H9 (cell line): ENCODE measurements around the gene SURF4. TPM values are rescaled to one million over a fixed set of nuclear protein-coding genes. Genes with fewer than 3 reads are reported as not detected.
A peak's percentile ranks its signal among the peaks of the same experiment; 100 is the strongest.

Experiments
- DNase-seq: peaks from one replicate; pipeline ENCODE4 v3.0.0-alpha.2; 2017
- H2AFZ ChIP-seq: one replicate; pipeline ENCODE4 v1.6.1; 2013; ENCODE audit warnings: mild to moderate bottlenecking, low read length, control low read depth, moderate library complexity
- H2AK5ac ChIP-seq: 2 replicates; pipeline ENCODE4 v1.6.1; 2013; ENCODE audit warnings: low read length, control low read depth, mixed read lengths; ENCODE audit not compliant: insufficient read length
- H2BK120ac ChIP-seq: one replicate; pipeline ENCODE4 v1.6.1; 2013; ENCODE audit warnings: low read depth, mild to moderate bottlenecking, low read length, control low read depth, inconsistent platforms; ENCODE audit not compliant: poor library complexity, severe bottlenecking
- H2BK12ac ChIP-seq: 2 replicates; pipeline ENCODE4 v1.6.1; 2013; ENCODE audit warnings: low read length, control low read depth, mixed read lengths, low read depth; ENCODE audit not compliant: insufficient read length
- H2BK15ac ChIP-seq: 2 replicates; pipeline ENCODE4 v1.6.1; 2013; ENCODE audit warnings: low read depth, low read length, control low read depth
- H2BK20ac ChIP-seq: one replicate; pipeline ENCODE4 v1.6.1; 2013; ENCODE audit warnings: low read depth, mild to moderate bottlenecking, low read length, control low read depth, inconsistent platforms; ENCODE audit not compliant: poor library complexity, severe bottlenecking
- H2BK5ac ChIP-seq: 2 replicates; pipeline ENCODE4 v1.6.1; 2013; ENCODE audit warnings: low read length, control low read depth, mixed read lengths; ENCODE audit not compliant: insufficient read length
- H3K14ac ChIP-seq: 2 replicates; pipeline ENCODE4 v1.6.1; 2013; ENCODE audit warnings: low read length, control low read depth; ENCODE audit not compliant: insufficient read depth
- H3K18ac ChIP-seq: 2 replicates; pipeline ENCODE4 v1.6.1; 2013; ENCODE audit warnings: low read depth, mild to moderate bottlenecking, mixed read lengths, low read length, control low read depth; ENCODE audit not compliant: insufficient read length
- H3K23ac ChIP-seq: 2 replicates; pipeline ENCODE4 v1.6.1; 2013; ENCODE audit warnings: low read length, control low read depth, mixed read lengths, low read depth; ENCODE audit not compliant: insufficient read length
- H3K23me2 ChIP-seq: 2 replicates; pipeline ENCODE4 v1.6.1; 2013; ENCODE audit warnings: low read depth, mild to moderate bottlenecking, mixed read lengths, low read length, control low read depth; ENCODE audit not compliant: insufficient read length, poor library complexity, severe bottlenecking
- H3K27ac ChIP-seq: 2 replicates; pipeline ENCODE4 v1.5.1; 2013; ENCODE audit warnings: low read length, control low read depth, mixed read lengths, low read depth; ENCODE audit not compliant: insufficient read length
- H3K27me3 ChIP-seq: 2 replicates; pipeline ENCODE4 v1.6.1; 2013; ENCODE audit warnings: low read length, control low read depth, inconsistent platforms; ENCODE audit not compliant: insufficient read depth
- H3K4ac ChIP-seq: 2 replicates; pipeline ENCODE4 v1.6.1; 2013; ENCODE audit warnings: low read depth, mild to moderate bottlenecking, control low read depth, inconsistent platforms, low read length, moderate library complexity
- H3K4me1 ChIP-seq: 2 replicates; pipeline ENCODE4 v1.6.1; 2013; ENCODE audit warnings: low read length, control low read depth, inconsistent platforms; ENCODE audit not compliant: insufficient read depth
- H3K4me2 ChIP-seq: 2 replicates; pipeline ENCODE4 v1.6.1; 2013; ENCODE audit warnings: low read length, control low read depth, mixed read lengths; ENCODE audit not compliant: insufficient read length, insufficient read depth
- H3K56ac ChIP-seq: 2 replicates; pipeline ENCODE4 v1.6.1; 2013; ENCODE audit warnings: low read depth, mild to moderate bottlenecking, mixed read lengths, low read length, control low read depth; ENCODE audit not compliant: insufficient read length
- H3K79me1 ChIP-seq: 2 replicates; pipeline ENCODE4 v1.6.1; 2013; ENCODE audit warnings: low read depth, mild to moderate bottlenecking, moderate library complexity, low read length, control low read depth, inconsistent platforms; ENCODE audit not compliant: insufficient read depth, poor library complexity, severe bottlenecking
- H3K79me2 ChIP-seq: 2 replicates; pipeline ENCODE4 v1.6.1; 2013; ENCODE audit warnings: low read length, control low read depth, inconsistent platforms; ENCODE audit not compliant: insufficient read depth
- H3K9ac ChIP-seq: 2 replicates; pipeline ENCODE4 v1.6.1; 2013; ENCODE audit warnings: low read length, control low read depth, mixed read lengths; ENCODE audit not compliant: insufficient read length; ENCODE audit errors: extremely low read depth
- H3K9me3 ChIP-seq: one replicate; pipeline ENCODE4 v1.6.1; 2013; ENCODE audit warnings: low read depth, low read length, inconsistent platforms; ENCODE audit not compliant: control insufficient read depth
- H3T11ph ChIP-seq: one replicate; pipeline ENCODE4 v1.6.1; 2013; ENCODE audit warnings: mild to moderate bottlenecking, low read length, control low read depth, inconsistent platforms
- H4K20me1 ChIP-seq: one replicate; pipeline ENCODE4 v1.6.1; 2013; ENCODE audit not compliant: control insufficient read depth, insufficient read length, insufficient read depth
- H4K5ac ChIP-seq: 2 replicates; pipeline ENCODE4 v1.6.1; 2013; ENCODE audit warnings: low read depth, mild to moderate bottlenecking, mixed read lengths, low read length, control low read depth; ENCODE audit not compliant: insufficient read length
- H4K8ac ChIP-seq: replicated peaks from 2 replicates; pipeline ENCODE4 v1.6.1; 2013; ENCODE audit warnings: low read length, control low read depth, mixed read lengths, low read depth; ENCODE audit not compliant: insufficient read length
- H4K91ac ChIP-seq: 2 replicates; pipeline ENCODE4 v1.6.1; 2013; ENCODE audit warnings: low read depth, mild to moderate bottlenecking, moderate library complexity, mixed read lengths, low read length, control low read depth; ENCODE audit not compliant: insufficient read length
- H3K27ac Mint-ChIP-seq, 3 experiments: 2 replicates in 2 of 3; 3 replicates in 1 of 3; pipeline ENCODE4 v1.8.0; 2020 to 2021; ENCODE audit warnings: mixed read lengths in 3 of 3, mild to moderate bottlenecking in 1 of 3, moderate library complexity in 1 of 3
- H3K27me3 Mint-ChIP-seq: 2 replicates; pipeline ENCODE4 v1.8.0; 2021; ENCODE audit warnings: low read depth, mild to moderate bottlenecking, moderate library complexity, mixed read lengths
- H3K36me3 Mint-ChIP-seq, 3 experiments: 2 replicates in 2 of 3; 3 replicates in 1 of 3; pipeline ENCODE4 v1.8.0; 2020 to 2021; ENCODE audit warnings: low read depth in 3 of 3, mixed read lengths in 3 of 3; ENCODE audit not compliant: insufficient read depth in 1 of 3
- H3K4me1 Mint-ChIP-seq, 2 experiments: 2 replicates each; pipeline ENCODE4 v1.8.0; 2020; ENCODE audit warnings: mixed read lengths in 2 of 2
- H3K4me3 Mint-ChIP-seq, 2 experiments: 2 replicates in 1 of 2; 3 replicates in 1 of 2; pipeline ENCODE4 v1.8.0; 2020 to 2021; ENCODE audit warnings: mild to moderate bottlenecking in 2 of 2, mixed read lengths in 2 of 2, moderate library complexity in 1 of 2
- H3K9me3 Mint-ChIP-seq, 2 experiments: 2 replicates in 1 of 2; 3 replicates in 1 of 2; pipeline ENCODE4 v1.8.0; 2020; ENCODE audit warnings: mild to moderate bottlenecking in 2 of 2, mixed read lengths in 2 of 2, moderate library complexity in 1 of 2
- CTCF ChIP-seq: fragments of 200-600 bp; sonication (generic); conservative IDR thresholded peaks from 3 replicates; pipeline ENCODE4 v1.8.0; 2021; ENCODE audit warnings: antibody characterized with exemption, mild to moderate bottlenecking
- WGBS: extraction: QIAGEN DNeasy Blood & Tissue Kit; methylation state at CpG from one replicate; pipeline ENCODE4 v1.1.7; 2013; ENCODE audit warnings: missing lambda C conversion rate, low lambda C conversion rate, mixed read lengths; ENCODE audit not compliant: insufficient read length; ENCODE audit errors: extremely low coverage; 5-methylcytosine and 5-hydroxymethylcytosine counted together
- total RNA-seq: library from RNA; stranded (reverse); gene quantifications from 2 replicates; pipeline ENCODE4 v1.2.1, GENCODE V29; 2021

SURF4 gene
- total RNA-seq, 1 experiment from 2014 or later = 146 TPM

GRCh38 chr9:133404454-133405002 is 28.7 kb upstream of the SURF4 start:
- H3K4me2 ChIP-seq = no peak overlapping the region
- no peak overlapping the region for H3K4me3 Mint-ChIP-seq
- H3K27ac ChIP-seq = no peak overlapping the region
- H3K9me3 Mint-ChIP-seq = no peaks in the 10 kb centered on the region
- peaks cover 25 to 50% (median 44%) of the 10 kb centered on the region in 3 experiments; a peak in 6 of 7 replicates for H3K36me3 Mint-ChIP-seq
- peak overlapping the region in 1 of 3 experiments; percentile 31; a peak in 1 of 7 replicates for H3K27ac Mint-ChIP-seq
- no peak overlapping the region for H2AK5ac ChIP-seq
- H2BK15ac ChIP-seq = no peak overlapping the region
- H3K79me1 ChIP-seq = no peaks in the 10 kb centered on the region
- no peak overlapping the region for H3K9ac ChIP-seq
- H3K23me2 ChIP-seq = no peaks in the 10 kb centered on the region
- H3K4ac ChIP-seq = no peak overlapping the region
- TF ChIP-seq CTCF = no peak
- no peak overlapping the region for H2BK20ac ChIP-seq
- no peak overlapping the region for H3K18ac ChIP-seq
- no peak overlapping the region for H4K5ac ChIP-seq
- no CpG with 5 or more reads among the region's 12 CpGs for WGBS
- H3K27me3 ChIP-seq = no peaks in the 10 kb centered on the region
- peaks cover 4% of the 10 kb centered on the region for H4K20me1 ChIP-seq
- H3T11ph ChIP-seq = no peak overlapping the region
- H3K27me3 Mint-ChIP-seq = no peaks in the 10 kb centered on the region
- H4K91ac ChIP-seq = no peak overlapping the region
- no peak overlapping the region for H2AFZ ChIP-seq
- no peak overlapping the region for H4K8ac ChIP-seq
- H3K23ac ChIP-seq = no peak overlapping the region
- H2BK12ac ChIP-seq = no peak overlapping the region
- H3K9me3 ChIP-seq = no peaks in the 10 kb centered on the region
- no peak for DNase-seq
- no peak overlapping the region; the same call in 1 of the 2 replicates for H3K14ac ChIP-seq
- H2BK5ac ChIP-seq = no peak overlapping the region
- H2BK120ac ChIP-seq = no peak overlapping the region
- H3K79me2 ChIP-seq = no peaks in the 10 kb centered on the region
- H3K4me1 Mint-ChIP-seq = peaks cover 0 to 2% of the 10 kb centered on the region in 2 experiments; a peak in 1 of 4 replicates
- no peak overlapping the region for H3K56ac ChIP-seq
- no peaks in the 10 kb centered on the region for H3K4me1 ChIP-seq
